Central memory CD4-positive, alpha-beta T cell (primary cell): ENCODE measurements around the gene PPFIA4.

ENCODE experiments used
- DNase-seq: peaks from one replicate; pipeline ENCODE4 v3.0.0; 2022

Gene PPFIA4

DNA sequence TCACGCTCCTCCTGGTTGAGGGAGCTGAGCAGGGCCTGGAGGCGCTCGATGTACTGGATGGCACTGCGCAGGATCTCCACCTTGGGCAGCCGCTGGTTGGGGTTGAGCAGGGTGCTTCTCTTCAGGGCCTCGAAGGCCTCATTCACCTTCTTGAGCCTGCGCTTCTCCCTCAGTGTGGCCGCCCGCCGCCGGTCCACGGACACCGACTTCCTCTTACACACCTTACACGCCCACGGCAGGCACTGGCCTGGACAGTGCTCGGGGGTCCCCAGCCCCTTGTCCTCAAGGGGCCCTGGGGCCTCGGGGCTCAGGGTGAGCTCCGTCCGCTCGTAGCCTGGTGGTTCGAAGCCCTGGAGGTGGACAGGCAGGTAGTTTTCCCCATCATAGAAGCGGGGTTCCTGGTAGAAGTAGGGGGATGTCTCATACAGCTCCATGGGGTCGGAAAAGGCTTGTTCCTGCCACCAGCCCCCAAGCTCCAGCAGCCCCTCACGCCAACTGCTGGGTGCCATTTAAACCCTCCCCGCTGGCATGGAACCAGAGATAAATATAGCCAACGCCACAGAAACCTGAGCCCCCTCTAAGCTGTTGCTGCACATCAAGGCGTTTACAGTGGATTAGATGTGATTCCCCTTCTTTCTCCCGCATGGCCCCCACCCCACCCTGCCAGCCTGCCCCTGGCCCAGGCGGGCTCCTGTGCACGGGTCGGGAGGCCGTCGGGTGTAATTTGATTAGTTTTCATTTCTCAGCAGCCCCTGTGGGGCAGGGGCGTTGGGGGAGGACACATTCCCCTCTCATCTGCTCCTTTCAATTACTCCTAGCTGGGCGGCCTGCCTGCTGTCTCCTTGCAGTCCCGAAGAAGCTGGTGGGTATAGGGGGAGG lies 59.5 kb downstream of the PPFIA4 start, which contains the start of gene MYOG:
Gene MYOG (minus strand): TSS at position 485 of the 879 bp plus-strand sequence. CDS start 51 bp downstream, at position 434.
- no peak for DNase-seq

DNA sequence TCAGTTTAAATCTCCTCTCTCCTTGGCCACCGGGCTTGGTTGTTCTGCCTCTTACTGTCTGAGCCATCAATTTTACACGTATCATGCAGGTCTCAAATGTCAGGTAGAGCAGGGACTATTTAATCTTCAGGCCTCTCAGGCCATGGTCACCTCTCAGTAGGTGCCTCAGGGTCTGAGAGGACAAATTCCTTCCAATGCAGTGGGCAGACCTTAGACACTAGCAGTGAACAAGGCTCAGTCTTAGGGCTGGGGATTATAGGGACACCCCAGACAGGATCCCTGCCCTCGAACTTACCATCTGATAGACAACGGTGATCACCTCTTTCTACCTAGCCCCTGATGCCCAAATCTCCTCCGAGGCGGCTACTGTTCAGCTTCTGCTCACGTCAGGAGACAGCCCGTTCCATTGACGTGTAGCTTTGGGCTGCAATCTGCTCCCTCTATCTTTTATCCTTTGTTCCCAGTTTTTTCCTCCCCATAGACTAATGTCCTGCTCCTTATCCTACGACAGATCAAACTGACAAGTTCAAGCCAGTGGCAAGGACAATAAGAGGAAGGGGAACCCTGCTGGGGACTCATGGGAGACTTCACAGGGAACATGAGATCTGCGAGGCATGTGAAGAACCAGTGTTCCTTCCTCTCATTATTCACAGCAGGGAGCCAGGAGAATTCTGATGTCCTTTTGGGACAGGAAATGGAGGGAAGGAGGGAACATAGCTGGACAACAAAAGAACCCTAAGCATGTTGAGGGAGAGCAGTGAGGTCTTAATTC lies 60.9 kb downstream of the PPFIA4 start:
- DNase-seq: no peak

GRCh38 chr1:203088441-203088840 lies 62.1 kb downstream of the PPFIA4 start:
- DNase-seq: no peak

GRCh38 chr1:203089001-203089650 lies 62.8 kb downstream of the PPFIA4 start:
- no peak for DNase-seq

DNA sequence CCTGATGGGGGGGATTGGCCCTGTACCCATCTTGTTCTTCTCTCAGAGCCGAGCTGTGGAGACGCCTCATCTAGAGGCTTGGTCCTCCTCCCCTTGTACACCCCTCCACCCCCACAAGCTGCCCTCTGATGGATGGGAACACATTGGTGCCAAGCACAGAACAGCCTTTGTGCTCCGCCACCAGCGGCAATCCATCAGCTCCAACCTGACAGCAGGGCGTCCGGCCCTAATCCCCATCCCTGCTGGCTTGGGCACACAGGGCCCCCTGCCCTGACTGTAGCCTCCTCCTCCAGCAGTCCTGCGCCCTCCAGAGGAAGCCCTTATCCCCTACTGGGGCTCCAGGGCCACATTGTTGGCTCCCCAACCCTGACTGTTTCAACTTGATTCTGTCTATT lies 63.4 kb downstream of the PPFIA4 start:
- no peak for DNase-seq

DNA sequence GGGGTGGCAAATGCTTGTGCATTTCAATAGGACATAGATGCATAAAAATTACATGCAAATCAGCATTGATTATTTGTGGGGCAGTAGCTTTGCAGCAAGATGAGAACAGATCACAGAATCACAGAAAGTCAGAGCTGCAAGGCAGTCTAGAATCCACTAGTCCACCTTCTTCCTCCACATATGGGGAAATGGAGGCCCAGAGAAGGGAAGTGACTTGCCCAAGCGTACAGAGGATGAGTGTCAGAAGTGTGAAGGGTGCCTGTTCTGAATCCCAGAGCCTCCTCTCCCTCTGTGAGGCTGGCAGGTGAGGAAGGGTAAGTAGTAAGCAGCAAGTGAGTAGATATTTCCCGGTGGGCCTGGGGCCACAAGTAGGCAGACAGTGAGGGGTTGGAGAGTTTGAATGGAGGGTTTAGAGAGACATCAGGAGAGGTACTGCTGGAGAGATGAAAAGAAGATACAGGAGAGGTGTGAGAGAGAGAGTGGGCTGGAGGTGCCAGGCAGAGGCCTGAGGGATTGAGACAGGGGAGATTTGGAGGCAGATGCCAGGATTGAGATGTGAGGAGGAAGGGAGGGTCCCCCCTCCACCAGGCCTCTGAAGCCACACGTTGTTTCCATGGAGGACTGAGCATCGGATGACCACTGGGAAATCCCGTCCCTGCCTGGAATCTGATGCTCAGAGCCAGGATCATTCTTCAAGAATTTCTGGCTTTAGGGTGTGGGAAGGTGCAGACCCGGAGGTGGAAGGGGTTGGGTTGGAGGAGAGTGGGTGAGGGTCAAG lies 64.3 kb downstream of the PPFIA4 start:
- no peak for DNase-seq

GRCh38 chr1:203091199-203091477 lies 64.8 kb downstream of the PPFIA4 start:
- DNase-seq: no peak

- no peak for DNase-seq
Observed at GRCh38 chr1:203091761-203092330, 65.6 kb downstream of the PPFIA4 start.

DNA sequence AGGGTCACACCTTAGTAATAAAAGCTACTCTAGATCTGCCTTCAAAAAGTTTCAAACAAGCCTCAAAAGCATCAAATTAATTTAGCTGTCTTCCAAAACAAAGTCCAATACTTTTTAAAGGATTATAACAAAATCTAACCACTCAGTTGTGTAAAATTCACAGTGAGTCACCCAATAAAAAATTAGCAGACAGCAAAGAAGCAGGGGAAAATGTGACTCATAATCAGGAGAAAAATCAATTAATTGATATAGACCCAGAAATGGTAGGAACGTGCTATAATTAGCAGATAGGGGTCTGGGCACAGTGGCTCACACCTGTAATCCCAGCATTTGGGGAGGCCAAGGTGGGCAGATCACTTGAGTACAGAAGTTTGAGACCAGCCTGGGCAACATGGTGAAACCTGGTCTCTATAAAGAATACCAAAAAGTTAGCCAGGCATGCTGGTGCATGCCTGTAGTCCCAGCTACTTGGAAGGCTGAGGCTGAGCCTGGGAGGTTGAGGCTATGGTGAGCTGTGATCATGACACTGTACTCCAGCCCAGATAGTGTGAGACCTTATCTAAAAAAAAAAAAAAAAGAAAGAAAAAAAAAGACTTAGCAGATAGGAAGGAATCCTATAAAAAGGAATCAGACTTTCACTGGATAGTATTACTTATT lies 67.6 kb downstream of the PPFIA4 start:
- DNase-seq: no peak

DNA sequence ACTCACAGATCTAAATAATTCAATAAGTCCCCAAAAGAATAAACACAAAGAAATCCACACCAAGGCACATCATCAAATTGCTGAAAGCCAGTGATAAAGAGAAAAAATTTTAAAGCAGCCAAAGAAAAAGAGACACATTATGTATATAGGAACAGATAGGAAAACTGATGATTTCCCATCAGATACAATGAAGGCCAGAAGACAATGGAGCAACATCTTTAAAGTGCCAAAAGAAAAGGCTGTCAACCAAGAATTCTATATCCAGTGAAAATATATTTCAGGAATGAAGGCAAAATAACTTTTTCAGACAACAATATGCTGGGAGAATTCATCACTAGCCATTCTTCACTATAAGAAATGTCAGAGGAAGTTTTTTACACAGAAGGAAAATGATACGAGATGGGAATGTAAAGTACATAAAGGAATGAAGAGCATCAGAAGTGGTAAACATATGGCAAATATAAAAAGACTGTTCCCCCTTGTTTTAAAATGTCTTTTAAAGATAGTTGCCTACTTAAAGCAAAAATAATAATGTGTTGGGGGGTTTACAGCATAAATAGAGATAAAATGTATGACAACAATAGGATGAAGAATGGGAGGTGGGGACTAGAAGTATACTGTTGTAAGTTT lies 68.9 kb downstream of the PPFIA4 start:
- DNase-seq: no peak

DNA sequence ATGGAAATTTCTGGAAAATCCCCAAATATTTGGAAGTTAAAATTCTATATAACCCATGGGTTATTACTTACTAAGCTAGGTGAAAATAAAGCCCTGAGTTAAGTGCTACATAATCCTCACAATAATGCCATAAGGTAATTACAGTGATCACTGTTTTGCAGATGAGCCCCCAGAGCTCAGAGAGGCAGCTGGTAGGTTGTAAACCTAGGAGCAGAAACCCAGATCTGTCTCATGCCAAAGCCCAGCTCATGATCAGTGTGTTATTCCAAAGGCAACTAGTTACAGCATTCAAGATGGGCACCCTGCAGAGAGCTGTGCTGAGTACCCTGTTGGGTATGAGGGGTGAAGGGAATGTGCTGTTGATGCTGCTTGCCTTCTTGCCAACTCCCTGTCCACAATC lies 70.3 kb downstream of the PPFIA4 start:
- DNase-seq: no peak

- DNase-seq: no peak
Observed at GRCh38 chr1:203097001-203097400, 70.7 kb downstream of the PPFIA4 start.

DNA sequence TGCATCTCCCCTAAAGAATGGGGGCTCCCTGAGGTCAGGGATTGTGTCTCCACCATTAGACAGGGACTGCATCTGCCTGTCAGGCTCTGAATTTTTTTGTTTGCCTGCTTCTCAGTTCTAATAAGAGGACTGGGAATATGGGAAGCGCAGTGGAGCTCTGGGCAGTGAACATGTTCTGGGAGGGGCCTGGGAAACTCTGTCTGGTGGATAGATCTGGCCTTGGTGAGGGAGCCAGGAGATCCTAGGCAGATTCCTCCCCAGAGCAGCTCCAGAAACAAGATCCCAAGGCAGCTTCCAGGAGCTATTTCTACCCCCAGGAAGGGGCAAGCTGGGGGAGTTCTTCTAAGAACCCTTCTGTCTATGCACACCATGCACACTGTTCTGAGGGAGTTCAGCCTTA lies 72.2 kb downstream of the PPFIA4 start:
- no peak for DNase-seq

GRCh38 chr1:203098914-203099520 lies 72.7 kb downstream of the PPFIA4 start:
- DNase-seq: no peak

- no peak for DNase-seq
Observed at GRCh38 chr1:203099805-203100515, 73.7 kb downstream of the PPFIA4 start.

DNA sequence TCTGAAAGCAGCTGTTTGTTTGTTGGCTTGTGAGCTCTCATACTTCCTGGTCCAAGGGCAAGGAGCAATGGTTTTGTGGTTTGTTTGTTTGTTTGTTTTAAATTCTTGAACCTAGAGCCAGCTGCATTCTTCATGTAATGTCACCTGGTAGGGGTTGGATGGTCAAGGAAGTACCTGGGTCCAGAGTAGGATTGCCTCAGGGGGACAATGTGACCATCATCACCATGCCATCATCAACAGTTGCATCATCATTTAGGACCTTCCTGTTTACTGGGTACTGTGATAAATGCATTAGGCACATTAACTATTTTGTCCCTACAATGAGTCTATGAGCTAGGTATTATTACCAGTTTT lies 74.2 kb downstream of the PPFIA4 start:
- no peak for DNase-seq

- DNase-seq: no peak
Observed at GRCh38 chr1:203101813-203102634, 75.7 kb downstream of the PPFIA4 start.

- DNase-seq: no peak
Observed at GRCh38 chr1:203103216-203103615, 76.9 kb downstream of the PPFIA4 start.

GRCh38 chr1:203103829-203104495 lies 77.7 kb downstream of the PPFIA4 start:
- no peak for DNase-seq
